BJ (cell line): ENCODE data around the gene PCDH15. TPM values are rescaled to one million over a fixed set of nuclear protein-coding genes. Genes with fewer than 3 reads are reported as not detected.

Experiments
- CTCF ChIA-PET: fragments of 350-600 bp; formaldehyde crosslinking; extraction: SDS; loops from one replicate; lab custom pipeline; 2021; ENCODE audit warnings: antibody characterized with exemption, inconsistent platforms; lab: Yijun Ruan, JAX
- POLR2A ChIA-PET: fragments of 300-600 bp; sonication (Branson Sonifier 250); formaldehyde crosslinking; extraction: SDS; loops from one replicate; lab custom pipeline; 2021; ENCODE audit warnings: antibody characterized with exemption; lab: Charles Lee
- DNase-seq: peaks from one replicate; pipeline ENCODE4 v3.0.0-alpha.2; 2011; ENCODE audit warnings: low read depth
- H3K27me3 ChIP-seq: 2 replicates; pipeline ENCODE4 v1.6.0; 2011; ENCODE audit warnings: low read length; ENCODE audit not compliant: control insufficient read depth, insufficient read depth
- H3K36me3 ChIP-seq: 2 replicates; pipeline ENCODE4 v1.5.1; 2011; ENCODE audit warnings: low read length; ENCODE audit not compliant: control insufficient read depth, insufficient read depth
- H3K4me3 ChIP-seq: 2 replicates; pipeline ENCODE4 v1.5.1; 2011; ENCODE audit warnings: low read depth, mild to moderate bottlenecking, control low read depth, low read length
- CTCF ChIP-seq: IDR thresholded peaks from 2 replicates; pipeline ENCODE4 v1.5.1; 2011; ENCODE audit warnings: low read depth, mild to moderate bottlenecking, control low read depth, inconsistent platforms, low read length, moderate library complexity; ENCODE audit not compliant: insufficient read depth
- polyA plus RNA-seq: library from polyadenylated mRNA; depleted of rRNA; stranded (reverse); fragments of >200 nt; gene quantifications from 2 replicates; pipeline ENCODE4 v1.2.3, GENCODE V29; 2011

PCDH15 gene
- polyA plus RNA-seq, 1 experiment: not detected

GRCh38 chr10:54749623-54750022 lies 51.4 kb downstream of the PCDH15 start:
- CTCF ChIA-PET: interaction anchor here (0.7 kb wide), 1 partner anchor 864 kb away, joined by 3 read pairs; no protein-coding TSS in a partner anchor
- no peak for TF ChIP-seq CTCF
- POLR2A ChIA-PET: no interaction called here

GRCh38 chr10:54745436-54745835 lies 55.6 kb downstream of the PCDH15 start:
- TF ChIP-seq CTCF: no peak
- POLR2A ChIA-PET: no interaction called here
- no peak for DNase-seq
- Histone ChIP-seq H3K4me3 (no peak overlapping the region), H3K27me3 (no peaks in the 10 kb centered on the region), H3K36me3 (no peaks in the 10 kb centered on the region)
- CTCF ChIA-PET: no interaction called here

More at GRCh38 chr10:54749623-54750022, 51.4 kb downstream of the PCDH15 start:
- Histone ChIP-seq H3K36me3 (no peaks in the 10 kb centered on the region), H3K27me3 (no peaks in the 10 kb centered on the region), H3K4me3 (no peak overlapping the region)
- no peak for DNase-seq

DNA sequence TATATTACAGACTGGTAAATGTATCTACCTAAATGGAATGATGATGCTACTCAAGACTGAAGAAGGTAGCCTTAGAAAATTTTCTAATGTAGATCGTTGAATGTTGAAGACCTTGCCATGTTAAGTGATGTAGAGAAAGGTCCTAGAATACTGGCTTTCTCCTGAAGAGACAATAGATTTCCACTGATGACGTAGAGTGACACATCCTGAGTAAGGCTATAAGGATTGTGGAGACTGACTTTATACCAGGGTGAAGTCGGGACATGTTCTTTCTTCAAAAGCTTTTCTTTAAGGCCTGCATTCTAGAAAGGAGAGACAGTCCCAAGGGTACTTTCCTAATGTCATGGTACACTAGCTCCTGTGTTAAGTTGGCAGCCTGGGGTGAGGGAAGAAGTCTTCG lies 58.6 kb downstream of the PCDH15 start:
- no peaks in the 10 kb centered on the region for H3K36me3 ChIP-seq
- no peaks in the 10 kb centered on the region for H3K27me3 ChIP-seq
- no peak for DNase-seq
- ChIA-PET CTCF (no interaction called here), POLR2A (no interaction called here)
- H3K4me3 ChIP-seq: no peak overlapping the region
- TF ChIP-seq CTCF: no peak

DNA sequence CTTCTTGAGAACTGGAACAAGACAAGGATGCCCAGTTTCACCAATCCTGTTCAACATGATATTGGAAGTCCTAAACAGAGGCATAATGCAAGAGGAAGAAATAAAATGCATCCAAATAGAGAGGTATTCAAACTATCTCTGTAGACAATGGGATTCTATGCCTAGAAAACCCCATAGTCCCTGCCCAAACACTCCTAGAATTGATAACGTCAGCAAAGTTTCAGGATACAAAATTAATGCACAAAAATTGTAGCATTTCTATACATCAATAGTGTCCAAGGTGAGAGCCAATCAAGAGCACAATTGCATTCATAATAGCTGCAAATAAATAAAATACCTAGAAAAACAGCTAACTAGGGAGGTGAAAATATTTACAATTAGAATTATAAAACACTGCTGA lies 72.5 kb downstream of the PCDH15 start:
- no peak for TF ChIP-seq CTCF
- Histone ChIP-seq H3K36me3 (no peaks in the 10 kb centered on the region), H3K27me3 (no peaks in the 10 kb centered on the region), H3K4me3 (no peak overlapping the region)
- no peak for DNase-seq
- POLR2A ChIA-PET: no interaction called here
- CTCF ChIA-PET: no interaction called here

GRCh38 chr10:54722075-54722474 lies 79.0 kb downstream of the PCDH15 start:
- Histone ChIP-seq H3K36me3 (no peaks in the 10 kb centered on the region), H3K27me3 (no peaks in the 10 kb centered on the region), H3K4me3 (no peak overlapping the region)
- TF ChIP-seq CTCF: no peak
- ChIA-PET POLR2A (no interaction called here), CTCF (no interaction called here)
- no peak for DNase-seq
